Activated CD8-positive, alpha-beta memory T cell treated with anti-CD3 and anti-CD28 coated beads, Interleukin-2, amount 50 U/mL, for 24 hours (primary cell): ENCODE results near the gene UBL4A.
"Not testable (repeated sequence)": the region's sequence is repeated elsewhere in the genome, so short reads cannot be mapped to it uniquely, and the experiment has no call there.

Source experiments
- DNase-seq: peaks from one replicate; pipeline ENCODE4 v3.0.0-alpha.2; 2020; ENCODE audit errors: extremely low read depth

Gene UBL4A

GRCh38 chrX:154508384-154508745 is 21.9 kb upstream of the UBL4A start:
- no peak for DNase-seq

- DNase-seq: no peak
Measured at GRCh38 chrX:154507673-154508383, 21.4 kb upstream of the UBL4A start.

GRCh38 chrX:154506483-154507332 is 20.3 kb upstream of the UBL4A start:
- DNase-seq: no peak

GRCh38 chrX:154505734-154506133 is 19.3 kb upstream of the UBL4A start:
- no peak for DNase-seq

GRCh38 chrX:154502989-154503388 is 16.6 kb upstream of the UBL4A start:
- no peak for DNase-seq

GRCh38 chrX:154502098-154502497 is 15.7 kb upstream of the UBL4A start:
- no peak for DNase-seq

GRCh38 chrX:154501423-154501822 is 15.0 kb upstream of the UBL4A start:
- not testable (repeated sequence) for DNase-seq

- DNase-seq: not testable (repeated sequence)
Measured at GRCh38 chrX:154496591-154497137, 10.2 kb upstream of the UBL4A start.

GRCh38 chrX:154495472-154495922 is 9.1 kb upstream of the UBL4A start:
- no peak for DNase-seq

- DNase-seq: no peak
Measured at GRCh38 chrX:154494715-154495114, 8.3 kb upstream of the UBL4A start.

- peak; percentile 69 for DNase-seq
Measured at GRCh38 chrX:154490414-154491083, 4.1 kb upstream of the UBL4A start, which contains the start of gene SLC10A3. Gene SLC10A3, minus strand, starts transcription at chrX:154490629. Its CDS starts 1,689 bp downstream, at chrX:154488940.

GRCh38 chrX:154490021-154490413 is 3.6 kb upstream of the UBL4A start:
- no peak for DNase-seq

- no peak for DNase-seq
Measured at GRCh38 chrX:154489182-154489581, 2.8 kb upstream of the UBL4A start.

GRCh38 chrX:154488336-154489075 is 2.1 kb upstream of the UBL4A start:
- no peak for DNase-seq

- DNase-seq: no peak
Measured at GRCh38 chrX:154487518-154488290, 1.3 kb upstream of the UBL4A start.

- DNase-seq: no peak
Measured at GRCh38 chrX:154486052-154486395, 391 bp downstream of the UBL4A start.

GRCh38 chrX:154485150-154486051 is 1.0 kb downstream of the UBL4A start:
- no peak for DNase-seq

- DNase-seq: no peak
Measured at GRCh38 chrX:154484255-154485149, 1.9 kb downstream of the UBL4A start.

GRCh38 chrX:154483325-154483724 is 3.1 kb downstream of the UBL4A start:
- DNase-seq: no peak
